Middle frontal gyrus (tissue), 1 donor: ENCODE data around the gene CAMKK1.
A peak's percentile ranks its signal among the peaks of the same experiment; 100 is the strongest.

ENCODE experiments used
- DNase-seq: peaks from one replicate; pipeline ENCODE4 v3.0.0-alpha.2; 2015; ENCODE audit warnings: low spot score; ENCODE audit errors: extremely low spot score

Gene CAMKK1

GRCh38 chr17:3918372-3919122 lies 25.7 kb upstream of the CAMKK1 start:
- no peak for DNase-seq

- no peak for DNase-seq
Observed at GRCh38 chr17:3917391-3917931, 24.6 kb upstream of the CAMKK1 start.

- no peak for DNase-seq
Observed at GRCh38 chr17:3916825-3917224, 24.0 kb upstream of the CAMKK1 start.

GRCh38 chr17:3915995-3916696 lies 23.3 kb upstream of the CAMKK1 start, which contains the start of gene P2RX1:
TSS of gene P2RX1 (minus strand) at chr17:3916465. CDS start at chr17:3916225, 240 bp downstream.
- DNase-seq = no peak

GRCh38 chr17:3915581-3915994 lies 22.7 kb upstream of the CAMKK1 start:
- no peak for DNase-seq

GRCh38 chr17:3914312-3914670 lies 21.4 kb upstream of the CAMKK1 start:
- no peak for DNase-seq

- DNase-seq = peak; percentile 37
Observed at GRCh38 chr17:3913531-3914311, 20.9 kb upstream of the CAMKK1 start.

- no peak for DNase-seq
Observed at GRCh38 chr17:3912827-3913226, 20.0 kb upstream of the CAMKK1 start.

- DNase-seq = no peak
Observed at GRCh38 chr17:3911271-3912053, 18.6 kb upstream of the CAMKK1 start.

GRCh38 chr17:3910420-3911270 lies 17.8 kb upstream of the CAMKK1 start:
- no peak for DNase-seq

GRCh38 chr17:3909257-3909656 lies 16.4 kb upstream of the CAMKK1 start:
- DNase-seq = no peak

- DNase-seq = no peak
Observed at GRCh38 chr17:3907483-3908216, 14.8 kb upstream of the CAMKK1 start.

GRCh38 chr17:3906881-3907280 lies 14.0 kb upstream of the CAMKK1 start:
- DNase-seq = no peak

- DNase-seq = no peak
Observed at GRCh38 chr17:3905017-3905520, 12.2 kb upstream of the CAMKK1 start.

- DNase-seq = no peak
Observed at GRCh38 chr17:3904501-3904900, 11.6 kb upstream of the CAMKK1 start.

GRCh38 chr17:3903881-3904290 lies 11.0 kb upstream of the CAMKK1 start:
- no peak for DNase-seq

- no peak for DNase-seq
Observed at GRCh38 chr17:3903051-3903825, 10.4 kb upstream of the CAMKK1 start.

GRCh38 chr17:3900646-3901045 lies 7.8 kb upstream of the CAMKK1 start:
- no peak for DNase-seq
